CD4-positive, alpha-beta T cell (primary cell): Measurements from ENCODE around the gene SBK1. TPM values are rescaled to one million over a fixed set of nuclear protein-coding genes. Genes with fewer than 3 reads are reported as not detected.

Experiments
- ATAC-seq: fragments of 200-7000 bp; cut with Tn5 transposase; one replicate; pipeline ENCODE4 v1.10.0; 2022; ENCODE audit warnings: mild to moderate bottlenecking; ENCODE audit not compliant: poor library complexity
- CTCF ChIA-PET: fragments of 350-600 bp; sonication (Branson Sonifier 250); formaldehyde crosslinking; loops from one replicate; lab custom pipeline; 2021; ENCODE audit warnings: antibody characterized with exemption, inconsistent platforms; lab: Charles Lee
- POLR2A ChIA-PET: fragments of 350-600 bp; sonication (Branson Sonifier 250); formaldehyde crosslinking; loops from one replicate; lab custom pipeline; 2021; ENCODE audit warnings: antibody characterized with exemption, inconsistent platforms; lab: Charles Lee
- DNase-seq, 14 experiments: peaks; one replicate each; pipeline ENCODE4 v3.0.0-alpha.2; 2013 to 2020; ENCODE audit warnings: mixed read lengths in 2 of 14
- H3K27ac ChIP-seq, 2 donors: one replicate each; pipeline versions ENCODE4 v1.5.1 to v1.7.0; 2013; ENCODE audit warnings: low read length in 2 of 2, low read depth in 1 of 2, mild to moderate bottlenecking in 1 of 2
- H3K27me3 ChIP-seq, 2 experiments: 1 replicate in 1 of 2; 2 replicates in 1 of 2; pipeline versions ENCODE4 v1.6.1 to v1.7.0; 2013; ENCODE audit warnings: low read length in 2 of 2, control low read depth in 1 of 2, mild to moderate bottlenecking in 1 of 2, moderate library complexity in 1 of 2; ENCODE audit not compliant: insufficient read depth in 2 of 2, control insufficient read depth in 1 of 2
- H3K36me3 ChIP-seq: one replicate; pipeline ENCODE4 v1.6.1; 2013; ENCODE audit warnings: low read length, control low read depth; ENCODE audit not compliant: insufficient read depth
- H3K4me1 ChIP-seq: one replicate; pipeline ENCODE4 v1.6.1; 2013; ENCODE audit warnings: low read length, control low read depth; ENCODE audit not compliant: insufficient read depth
- H3K4me3 ChIP-seq: one replicate; pipeline ENCODE4 v1.5.1; 2013; ENCODE audit warnings: mild to moderate bottlenecking, low read length, moderate library complexity
- H3K9me3 ChIP-seq, 2 experiments: 1 replicate in 1 of 2; 2 replicates in 1 of 2; pipeline versions ENCODE4 v1.6.1 to v1.7.0; 2013; ENCODE audit warnings: low read length in 2 of 2, mild to moderate bottlenecking in 2 of 2, control low read depth in 1 of 2, moderate library complexity in 1 of 2; ENCODE audit not compliant: control insufficient read depth in 1 of 2, insufficient read depth in 1 of 2
- H3K27ac Mint-ChIP-seq: one replicate; pipeline ENCODE4 v1.8.0; 2020; ENCODE audit warnings: mixed read lengths
- H3K27me3 Mint-ChIP-seq: one replicate; pipeline ENCODE4 v1.8.0; 2021; ENCODE audit warnings: mixed read lengths
- H3K36me3 Mint-ChIP-seq: one replicate; pipeline ENCODE4 v1.8.0; 2021; ENCODE audit warnings: low read depth, mixed read lengths
- H3K4me1 Mint-ChIP-seq: one replicate; pipeline ENCODE4 v1.8.0; 2021; ENCODE audit warnings: low read depth, mixed read lengths
- H3K4me3 Mint-ChIP-seq: one replicate; pipeline ENCODE4 v1.8.0; 2020; ENCODE audit warnings: mild to moderate bottlenecking, mixed read lengths
- H3K9me3 Mint-ChIP-seq: one replicate; pipeline ENCODE4 v1.8.0; 2020; ENCODE audit warnings: mixed read lengths
- CTCF ChIP-seq: fragments of 200-600 bp; IDR thresholded peaks from one replicate; pipeline ENCODE4 v1.8.0; 2022; ENCODE audit warnings: antibody characterized with exemption, mild to moderate bottlenecking
- intact Hi-C, 2 experiments: fragments of 100-400 bp; cut with DNase I in 1 of 2; cut with micrococcal nuclease in 1 of 2; formaldehyde crosslinking; loops; one replicate each; pipeline versions ENCODE4 v1.15.1 to v1.9.0; 2023 to 2025; cut with DNase I, micrococcal nuclease
- total RNA-seq, 174 experiments: library from RNA in 2 of 174; stranded (reverse) in 2 of 174; gene quantifications; one replicate each; pipeline ENCODE4 v1.2.3 and lab custom pipeline; 2021 to 2026

SBK1 gene
- total RNA-seq, 2 experiments from 2014 or later = 13.0 to 13.5 TPM

GRCh38 chr16:28260193-28260592 lies 32.1 kb upstream of the SBK1 start:
- ChIA-PET POLR2A (no interaction called here), CTCF (no interaction called here)
- H3K9me3 ChIP-seq = peaks cover 0 to 12% of the 10 kb centered on the region in 2 experiments
- no peaks in the 10 kb centered on the region for H3K36me3 Mint-ChIP-seq
- H3K27ac ChIP-seq = no peak overlapping the region
- H3K27me3 Mint-ChIP-seq = no peaks in the 10 kb centered on the region
- peaks cover 0 to 5% of the 10 kb centered on the region in 2 experiments for H3K27me3 ChIP-seq
- intact Hi-C loops = no loop called here
- no peak for TF ChIP-seq CTCF
- ATAC-seq = no peak
- no peak for DNase-seq
- no peaks in the 10 kb centered on the region for H3K9me3 Mint-ChIP-seq
- H3K4me3 Mint-ChIP-seq = no peak overlapping the region
- H3K4me1 ChIP-seq = peaks cover 12% of the 10 kb centered on the region
- H3K4me3 ChIP-seq = no peak overlapping the region
- peaks cover 12% of the 10 kb centered on the region for H3K4me1 Mint-ChIP-seq
- no peaks in the 10 kb centered on the region for H3K36me3 ChIP-seq
- no peak overlapping the region for H3K27ac Mint-ChIP-seq

- Histone ChIP-seq H3K4me1 (peaks cover 16% of the 10 kb centered on the region), H3K4me3 (no peak overlapping the region), H3K27me3 (peaks cover 0 to 5% of the 10 kb centered on the region in 2 experiments), H3K9me3 (peaks cover 0 to 12% of the 10 kb centered on the region in 2 experiments), H3K27ac (no peak overlapping the region), H3K36me3 (no peaks in the 10 kb centered on the region)
- no peaks in the 10 kb centered on the region for H3K27me3 Mint-ChIP-seq
- no peaks in the 10 kb centered on the region for H3K9me3 Mint-ChIP-seq
- peaks cover 22% of the 10 kb centered on the region for H3K4me1 Mint-ChIP-seq
- no peaks in the 10 kb centered on the region for H3K36me3 Mint-ChIP-seq
- intact Hi-C loops = no loop called here
- H3K4me3 Mint-ChIP-seq = no peak overlapping the region
- TF ChIP-seq CTCF = no peak
- H3K27ac Mint-ChIP-seq = no peak overlapping the region
- ATAC-seq = no peak
- CTCF ChIA-PET = no interaction called here
- DNase-seq = no peak
- POLR2A ChIA-PET = interaction anchor here (0.6 kb wide), 1 partner anchor 24 kb away, joined by 3 read pairs; no protein-coding TSS in a partner anchor
Observed at GRCh38 chr16:28261942-28262341, 30.4 kb upstream of the SBK1 start.

GRCh38 chr16:28263305-28263704 lies 29.0 kb upstream of the SBK1 start:
- peaks cover 0 to 12% of the 10 kb centered on the region in 2 experiments for H3K9me3 ChIP-seq
- H3K4me1 Mint-ChIP-seq = peaks cover 22% of the 10 kb centered on the region
- H3K27ac Mint-ChIP-seq = no peak overlapping the region
- H3K36me3 Mint-ChIP-seq = no peaks in the 10 kb centered on the region
- no peak overlapping the region for H3K4me3 Mint-ChIP-seq
- intact Hi-C loops = no loop called here
- TF ChIP-seq CTCF = no peak
- H3K9me3 Mint-ChIP-seq = no peaks in the 10 kb centered on the region
- DNase-seq = no peak
- POLR2A ChIA-PET = no interaction called here
- no peaks in the 10 kb centered on the region for H3K36me3 ChIP-seq
- no peak overlapping the region for H3K4me3 ChIP-seq
- H3K27ac ChIP-seq = no peak overlapping the region
- no peaks in the 10 kb centered on the region for H3K27me3 Mint-ChIP-seq
- CTCF ChIA-PET = no interaction called here
- peaks cover 16% of the 10 kb centered on the region for H3K4me1 ChIP-seq
- peaks cover 0 to 9% of the 10 kb centered on the region in 2 experiments for H3K27me3 ChIP-seq
- ATAC-seq = no peak
